Islet precursor cell (in vitro differentiated cells): ENCODE results near the gene HMGXB3.

Source experiments
- DNase-seq: peaks from one replicate; pipeline ENCODE4 v3.0.0-alpha.2; 2018

Gene HMGXB3

DNA sequence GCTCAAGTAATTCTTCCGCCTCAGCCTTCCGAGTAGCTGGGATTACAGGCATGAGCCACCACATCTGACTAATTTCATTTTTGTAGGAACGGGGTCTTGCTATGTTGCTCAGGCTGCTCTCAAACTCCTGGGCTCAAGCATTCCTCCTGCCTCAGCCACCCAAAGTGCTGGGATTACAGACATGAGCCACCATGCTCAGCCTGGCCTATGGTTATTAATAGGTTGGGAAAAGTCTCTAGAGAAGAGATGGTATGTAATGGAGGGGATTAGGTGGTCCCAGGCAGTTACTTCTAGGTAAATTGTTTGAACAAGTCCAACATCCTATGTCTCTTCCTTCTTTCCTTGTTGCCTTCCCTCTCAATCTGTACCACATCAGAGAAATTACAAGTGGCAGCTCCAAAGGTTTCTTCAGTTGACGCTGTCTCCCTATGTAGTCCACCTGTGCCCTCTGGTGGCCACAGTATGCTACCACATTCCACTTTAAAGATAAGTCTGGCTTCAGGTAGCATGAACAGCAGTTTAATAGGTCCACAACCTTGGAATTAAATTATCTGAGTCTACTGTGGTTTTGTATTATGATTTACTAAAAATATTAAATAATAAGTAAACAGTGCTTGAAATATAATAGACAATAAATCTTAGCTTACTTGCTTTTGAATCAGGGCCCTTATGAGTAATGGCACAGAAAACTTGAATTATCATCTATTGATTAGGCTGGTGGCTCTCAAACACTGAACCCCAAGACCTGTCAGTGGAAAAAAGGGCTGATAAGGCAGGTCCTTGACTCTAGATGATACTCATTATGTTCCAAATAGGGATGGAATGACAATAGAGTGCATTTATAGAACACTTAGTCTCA, 9.8 kb upstream of the HMGXB3 start:
- DNase-seq = peak; percentile 79

DNA sequence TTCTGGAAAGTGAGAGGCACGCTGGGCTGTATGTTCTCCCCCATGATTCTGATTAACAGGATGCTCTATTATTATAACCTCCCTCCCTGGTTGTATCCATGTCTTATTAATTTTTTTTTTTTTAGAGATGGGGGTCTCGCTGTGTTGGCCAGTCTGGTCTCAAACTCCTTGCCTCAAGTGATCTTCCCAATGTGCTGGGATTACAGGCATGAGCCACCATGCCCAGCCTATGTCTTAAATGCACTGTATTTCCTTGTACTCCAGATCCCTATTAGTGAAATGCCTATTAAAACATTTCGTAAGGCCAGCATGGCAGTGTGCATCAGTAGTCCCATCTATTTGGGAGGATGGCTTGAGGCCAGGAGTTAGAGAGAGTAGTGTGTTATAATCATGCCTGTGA, 7.1 kb upstream of the HMGXB3 start:
- no peak for DNase-seq

DNA sequence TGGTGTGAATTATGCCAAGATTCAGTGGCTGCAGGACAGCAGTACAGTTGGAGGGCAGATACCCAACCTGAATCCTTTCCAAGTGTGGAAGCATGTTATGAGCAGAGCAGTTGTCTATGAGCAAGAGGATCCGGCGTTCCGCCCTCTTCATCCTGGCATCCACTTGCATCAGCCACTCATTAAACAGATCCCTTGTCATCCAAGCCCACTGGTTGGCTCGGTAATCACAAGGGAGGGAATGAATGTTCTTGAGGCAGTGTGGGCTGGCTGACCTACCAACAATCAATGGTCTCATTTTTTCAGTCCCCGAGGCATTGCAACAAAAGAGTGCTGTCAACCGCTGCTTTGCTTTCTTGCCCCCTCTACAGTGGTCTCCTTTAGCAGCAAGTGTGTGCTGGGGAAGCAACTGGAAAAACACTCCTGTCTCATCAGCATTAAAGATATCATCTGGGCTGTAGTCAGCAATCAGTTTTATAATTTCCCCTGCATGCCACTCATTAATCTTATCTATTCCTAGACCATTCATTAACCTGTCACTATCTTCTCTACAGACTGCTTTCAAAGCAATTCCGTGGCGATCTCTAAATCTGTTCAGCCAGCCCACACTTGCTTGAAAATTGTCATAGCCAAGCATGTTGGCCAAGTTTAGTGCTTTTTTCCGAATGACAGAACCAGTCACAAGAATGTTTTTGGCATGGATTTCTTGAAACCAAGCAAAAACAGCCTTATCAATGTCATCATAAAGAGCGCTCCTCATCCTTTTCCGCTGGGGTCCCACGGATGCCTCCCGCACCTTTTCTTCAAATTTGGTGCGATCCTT, 4.9 kb upstream of the HMGXB3 start:
- DNase-seq = no peak

DNA sequence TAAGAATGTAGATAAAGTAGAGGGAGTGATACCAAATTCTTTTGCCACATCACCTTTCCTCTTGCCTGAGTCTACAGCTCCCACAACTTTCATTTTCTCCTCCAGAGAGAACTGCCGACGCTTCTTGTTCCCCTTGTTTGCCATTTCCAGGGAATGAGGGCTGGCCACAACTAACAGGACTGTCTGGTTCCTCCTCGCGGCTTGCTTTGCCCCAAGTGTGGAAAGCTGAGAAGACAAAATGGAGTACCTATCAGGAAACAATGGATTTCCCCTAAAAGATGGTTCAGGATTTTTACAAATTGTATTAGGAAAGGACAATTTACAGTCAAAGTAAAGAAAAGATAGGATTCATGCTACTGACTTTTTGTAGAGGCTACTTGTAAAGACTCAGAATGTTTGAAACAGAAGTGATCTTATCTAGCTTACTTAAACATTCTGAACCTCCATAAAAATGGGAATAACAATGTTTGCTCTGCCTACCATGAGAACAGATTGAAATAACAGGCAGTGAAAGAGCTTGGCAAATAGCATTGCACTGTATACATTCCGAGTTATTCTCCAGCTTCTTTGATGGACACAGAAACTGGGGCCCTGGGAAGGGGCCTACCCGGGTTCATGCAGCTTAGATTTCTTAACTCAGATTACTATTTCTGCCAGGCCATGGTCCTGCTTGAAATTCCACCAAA, 4.2 kb upstream of the HMGXB3 start:
- no peak for DNase-seq

DNA sequence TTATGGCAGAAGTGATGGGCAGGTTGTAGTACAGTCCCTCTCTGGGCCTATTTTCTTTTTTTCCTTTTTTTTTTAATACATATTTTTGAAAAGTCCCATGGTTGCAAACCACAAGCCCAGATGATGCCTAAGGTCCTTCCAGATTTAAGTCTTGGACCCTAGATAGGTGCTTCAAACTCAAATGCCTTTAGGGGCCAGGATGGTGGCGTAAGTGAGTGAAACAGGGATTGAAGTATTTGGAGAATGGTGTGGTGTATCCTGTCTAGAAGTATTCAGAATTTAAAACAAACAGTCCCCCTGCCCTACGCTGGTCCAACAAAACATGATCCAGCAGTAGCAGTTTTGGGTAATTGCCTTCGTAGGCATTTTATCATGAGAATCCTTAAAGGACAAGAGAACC, 2.3 kb upstream of the HMGXB3 start:
- DNase-seq = no peak

DNA sequence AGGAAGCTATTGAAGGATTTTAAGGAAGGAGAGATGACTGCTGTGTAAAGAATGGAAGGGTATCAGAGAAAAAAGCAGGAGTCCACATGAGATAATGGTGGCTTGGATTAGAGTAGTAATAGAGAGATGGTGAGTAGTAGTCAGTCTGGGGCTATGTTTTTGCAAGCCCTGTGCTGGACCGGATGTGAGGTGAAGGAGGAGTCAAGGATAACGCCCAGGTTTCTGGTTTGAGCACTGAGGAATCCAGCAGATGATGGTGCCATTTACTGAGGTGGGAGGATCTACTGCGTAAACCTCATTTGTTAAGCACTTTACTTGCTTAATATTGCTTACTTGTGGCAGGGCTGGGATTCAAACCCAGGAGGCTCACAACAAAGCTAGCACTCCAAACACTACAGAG, 1.2 kb upstream of the HMGXB3 start:
- no peak for DNase-seq

DNA sequence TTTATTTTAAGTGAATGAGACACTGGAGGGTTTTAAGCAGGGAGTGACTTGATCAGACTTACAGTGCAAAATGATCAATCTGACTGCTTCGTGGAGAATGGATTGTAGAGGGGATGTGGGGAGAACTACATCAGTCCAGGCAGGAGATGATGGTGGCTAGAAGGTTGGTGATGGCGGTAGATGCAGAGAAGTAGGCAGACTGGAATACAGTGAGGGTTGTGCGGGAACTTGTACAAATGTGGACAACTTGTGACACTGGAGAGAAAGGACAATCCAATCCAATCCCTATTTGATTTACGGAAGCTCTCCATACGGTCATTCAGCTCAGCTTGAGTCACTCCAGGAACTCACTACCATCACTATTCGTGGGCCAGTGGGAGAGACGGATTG, 678 bp upstream of the HMGXB3 start:
- DNase-seq = no peak

DNA sequence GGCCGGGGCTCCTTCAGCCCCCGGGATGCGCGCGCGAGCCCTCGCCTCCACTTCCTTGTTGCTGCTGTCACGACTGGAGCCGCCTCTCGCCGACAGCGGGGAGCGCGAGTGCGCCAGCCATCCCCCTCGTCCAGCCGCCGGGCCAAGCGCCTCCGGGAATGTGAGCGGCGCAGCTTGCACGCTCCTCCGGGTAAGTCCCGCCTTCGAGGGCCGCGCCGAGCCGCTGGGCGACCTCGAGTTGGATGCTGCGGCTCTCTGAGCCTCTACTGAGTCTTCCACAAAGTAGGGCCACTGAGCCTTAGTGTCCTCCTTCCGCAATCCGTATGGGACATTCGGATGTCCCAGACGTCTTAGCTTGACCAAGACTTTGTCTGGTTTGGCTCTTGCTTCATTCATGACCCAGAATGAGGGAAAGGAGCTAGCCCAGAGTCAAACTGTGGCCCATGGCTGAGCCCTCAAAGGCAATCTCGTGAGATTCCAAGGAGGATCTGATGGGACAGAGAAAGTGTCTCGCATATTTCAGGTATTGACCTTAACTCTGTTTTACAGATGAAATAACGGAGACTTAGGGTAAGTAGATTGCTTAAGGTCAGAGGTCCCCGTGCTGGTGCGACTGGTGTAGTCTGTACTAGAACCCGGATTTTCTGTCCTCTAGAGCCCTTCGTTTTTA, 586 bp downstream of the HMGXB3 start:
- DNase-seq = peak; percentile 73

DNA sequence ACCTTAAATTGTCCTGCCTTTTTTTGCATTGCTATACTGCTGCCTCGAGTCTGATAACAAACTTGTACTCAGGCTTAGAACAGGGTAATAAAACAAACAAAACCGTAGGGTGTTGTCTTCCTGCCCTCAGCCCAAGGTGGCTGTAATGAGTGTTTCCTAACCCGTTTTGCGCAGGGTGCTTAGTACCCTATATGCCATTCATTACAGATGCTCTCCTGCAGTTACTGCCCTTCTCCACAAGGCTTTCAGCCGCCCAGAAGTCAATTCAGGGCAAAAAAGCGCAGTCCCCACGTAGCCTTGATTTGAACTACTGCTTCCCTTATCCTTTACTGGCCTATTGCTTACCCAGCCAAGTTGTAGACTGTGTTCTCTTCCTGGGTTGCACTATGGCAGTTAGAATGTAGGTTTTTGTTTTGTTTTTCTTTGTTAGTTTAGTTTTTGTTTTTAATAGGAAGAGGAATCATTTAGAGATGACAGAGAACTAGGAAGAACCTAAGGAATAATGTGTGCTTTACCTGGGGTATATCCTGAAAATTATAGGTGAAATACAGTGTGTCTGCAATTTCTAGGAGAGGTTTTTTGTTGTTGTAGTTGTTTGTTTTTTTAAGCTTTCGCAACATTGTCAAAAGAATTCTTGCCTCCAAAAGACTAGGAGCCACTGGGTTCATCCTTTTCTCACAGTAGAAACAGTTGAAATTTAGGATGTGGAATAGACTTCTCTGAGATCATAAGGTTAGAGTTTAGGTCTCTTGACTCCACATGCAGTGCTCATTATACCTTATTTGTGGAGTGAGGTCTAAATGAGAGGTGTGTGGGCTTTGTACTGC, 1.3 kb downstream of the HMGXB3 start:
- peak; percentile 81 for DNase-seq

DNA sequence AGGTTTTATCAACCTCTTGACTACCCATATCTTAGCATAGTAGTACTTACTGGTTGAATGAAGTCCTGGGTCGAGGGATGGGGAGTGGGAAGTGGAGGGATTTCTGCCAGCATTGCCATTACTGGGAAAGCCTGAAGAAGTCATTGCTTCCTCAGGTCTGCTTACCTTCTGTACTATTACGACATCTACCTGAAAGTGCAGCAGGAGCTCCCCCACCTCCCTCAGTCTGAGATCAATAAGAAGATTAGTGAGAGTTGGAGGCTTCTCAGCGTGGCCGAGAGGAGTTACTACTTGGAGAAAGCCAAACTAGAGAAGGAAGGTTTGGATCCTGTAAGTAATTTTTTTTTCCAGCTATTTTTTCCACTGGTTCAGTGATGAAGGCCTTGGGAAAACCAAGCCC, 5.8 kb downstream of the HMGXB3 start:
- no peak for DNase-seq

DNA sequence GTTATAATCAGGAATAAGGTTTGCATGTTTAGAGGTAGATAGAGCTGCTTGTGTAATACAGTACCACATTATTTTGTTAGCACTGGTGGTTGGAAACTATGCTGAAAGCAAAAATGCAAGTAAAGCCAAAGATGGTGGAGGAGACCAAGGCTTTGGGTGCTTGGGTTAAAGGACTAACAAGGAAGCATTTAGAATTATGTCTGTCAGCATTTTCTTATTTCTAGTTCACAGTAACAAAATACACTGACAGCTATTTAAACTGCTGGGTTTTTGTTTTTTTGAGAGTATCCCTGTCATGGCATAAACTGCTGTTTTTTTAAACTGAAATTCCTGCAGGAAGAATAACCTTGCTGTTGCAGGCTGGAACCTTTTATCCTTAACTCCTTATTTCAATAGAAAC, 6.5 kb downstream of the HMGXB3 start:
- DNase-seq = no peak

DNA sequence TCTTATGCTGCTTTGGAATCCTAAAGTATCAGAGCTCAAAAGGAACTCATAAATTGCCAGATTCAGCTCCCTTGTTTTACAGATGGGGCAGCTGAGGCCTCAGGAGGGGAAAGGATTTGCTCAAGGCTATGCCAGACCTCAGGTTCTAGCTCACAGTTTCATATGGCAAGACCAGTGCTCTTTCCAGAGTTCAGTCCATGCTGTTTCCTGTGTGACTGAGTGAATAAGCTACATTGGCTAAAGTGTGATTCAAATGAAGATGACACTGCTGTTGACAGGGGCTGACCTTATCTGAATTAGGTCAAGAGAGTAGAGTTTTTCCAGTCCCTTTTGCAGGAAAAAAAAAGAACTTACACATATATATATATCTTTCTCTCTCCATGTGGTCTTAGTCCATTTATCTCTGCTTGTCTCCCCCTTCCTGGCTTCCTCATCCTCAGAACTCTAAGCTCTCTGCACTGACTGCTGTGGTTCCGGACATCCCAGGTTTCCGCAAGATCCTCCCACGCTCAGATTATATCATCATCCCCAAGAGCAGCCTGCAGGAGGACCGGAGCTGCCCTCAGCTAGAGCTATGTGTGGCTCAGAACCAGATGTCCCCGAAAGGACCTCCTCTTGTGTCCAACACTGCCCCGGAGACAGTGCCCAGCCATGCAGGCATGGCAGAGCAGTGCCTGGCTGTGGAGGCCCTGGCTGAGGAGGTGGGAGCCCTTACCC, 9.3 kb downstream of the HMGXB3 start:
- no peak for DNase-seq

DNA sequence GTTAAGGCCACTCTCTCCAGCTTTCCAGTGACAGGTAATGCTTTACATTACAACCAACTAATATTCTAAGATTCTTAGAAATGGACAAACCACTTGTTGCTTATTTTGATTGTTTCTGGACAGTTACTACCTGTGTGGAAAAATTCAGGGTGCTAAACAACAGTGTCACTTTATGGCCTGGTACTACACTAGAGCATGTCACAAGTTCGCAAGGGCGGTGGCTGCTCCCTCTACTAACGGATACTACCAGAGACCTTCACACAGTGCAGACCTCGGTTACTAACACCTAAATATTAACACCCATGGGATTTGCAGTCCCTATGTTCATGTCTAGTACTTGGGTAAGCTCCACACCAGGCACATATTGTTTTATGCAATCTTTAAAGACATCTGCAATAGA, 13.4 kb downstream of the HMGXB3 start:
- no peak for DNase-seq

DNA sequence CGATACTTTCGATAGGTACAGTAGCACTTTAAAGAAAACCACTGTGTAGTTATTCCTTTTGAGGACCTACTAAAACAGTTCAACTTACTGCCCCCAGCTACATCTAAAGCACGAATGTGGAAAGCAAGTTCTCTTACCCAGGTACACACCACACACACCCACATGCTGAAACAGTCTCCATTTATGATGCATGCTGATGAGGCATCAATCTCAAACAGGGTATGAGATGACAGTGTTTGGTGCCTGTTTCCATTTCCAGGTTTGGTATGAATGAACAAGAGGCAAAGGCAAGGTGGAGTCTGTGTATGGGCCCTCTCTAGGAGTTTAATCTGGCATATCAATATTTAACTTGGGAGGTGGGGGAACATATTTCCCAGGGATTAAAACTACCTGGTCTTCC, 13.9 kb downstream of the HMGXB3 start:
- DNase-seq = no peak

DNA sequence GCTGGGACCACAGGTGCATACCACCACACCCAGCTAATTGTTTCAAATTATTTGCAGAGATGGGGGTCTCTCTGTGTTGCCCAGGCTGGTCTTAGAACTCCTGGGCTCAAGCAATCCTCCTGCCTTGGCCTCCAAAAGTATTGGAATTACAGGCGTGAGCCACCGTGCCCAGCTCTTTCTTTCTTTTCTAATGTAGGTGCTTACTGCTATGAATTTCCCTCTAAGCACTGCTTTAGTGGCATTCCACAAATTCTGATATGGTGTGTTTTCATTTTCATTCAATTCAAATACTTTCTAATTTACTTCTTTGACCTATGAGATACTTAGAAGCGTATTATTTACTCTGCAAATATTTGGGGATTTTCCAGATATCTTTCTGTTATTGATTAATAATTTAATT, 14.9 kb downstream of the HMGXB3 start:
- no peak for DNase-seq

DNA sequence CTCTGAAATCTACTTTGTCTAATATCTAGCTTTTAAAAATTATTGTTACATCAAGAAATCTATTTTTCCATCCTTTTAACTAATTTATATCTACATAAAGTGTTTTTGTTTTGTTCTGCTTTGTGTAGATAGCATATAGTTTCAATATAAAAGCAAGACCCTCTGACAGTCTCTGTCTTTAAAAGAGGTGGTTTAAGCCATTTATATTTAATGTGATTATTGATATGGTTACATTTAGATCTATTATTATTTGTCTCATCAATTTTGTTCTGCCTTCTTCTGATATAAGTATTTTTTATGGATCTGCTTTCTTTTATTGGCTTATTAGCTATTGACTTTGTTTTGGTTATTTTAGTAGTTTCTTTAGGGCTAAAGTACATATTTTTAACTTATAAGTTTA, 16.0 kb downstream of the HMGXB3 start:
- no peak for DNase-seq

DNA sequence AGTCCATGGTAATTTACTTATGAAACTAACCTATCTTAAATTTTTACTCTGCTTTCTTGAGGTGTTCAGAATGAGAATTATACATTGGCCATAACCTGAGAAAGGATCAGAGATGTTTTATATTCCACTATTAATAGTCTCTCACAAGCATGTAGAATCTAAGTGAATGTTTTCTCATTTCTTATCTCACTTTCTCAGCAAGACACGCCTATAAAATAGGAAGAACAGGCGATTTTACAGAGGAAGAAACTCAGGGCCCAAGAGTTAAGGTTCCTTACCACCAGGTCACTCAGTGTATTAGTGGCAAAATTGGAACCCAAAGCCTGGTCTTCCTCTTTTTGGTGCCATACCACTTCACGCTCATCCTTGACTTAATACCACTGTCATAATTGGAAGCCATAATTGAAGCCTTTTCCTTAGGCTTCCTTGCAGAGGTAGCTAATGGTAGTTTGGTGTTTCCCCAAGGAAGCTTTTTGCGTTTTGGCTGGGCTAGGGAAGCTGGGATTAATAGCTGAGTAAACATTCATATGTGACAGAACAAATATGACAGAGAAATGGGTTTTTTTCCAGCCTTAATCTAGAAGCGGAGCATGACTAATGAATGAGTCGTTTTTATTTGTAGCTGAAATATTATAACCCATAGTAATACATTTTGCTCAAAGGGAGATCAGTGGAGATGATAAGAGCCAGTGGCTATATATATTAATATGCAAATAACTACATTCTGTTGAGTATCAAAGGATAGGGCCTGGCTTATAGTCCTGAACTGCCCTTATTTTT, 16.9 kb downstream of the HMGXB3 start:
- no peak for DNase-seq

DNA sequence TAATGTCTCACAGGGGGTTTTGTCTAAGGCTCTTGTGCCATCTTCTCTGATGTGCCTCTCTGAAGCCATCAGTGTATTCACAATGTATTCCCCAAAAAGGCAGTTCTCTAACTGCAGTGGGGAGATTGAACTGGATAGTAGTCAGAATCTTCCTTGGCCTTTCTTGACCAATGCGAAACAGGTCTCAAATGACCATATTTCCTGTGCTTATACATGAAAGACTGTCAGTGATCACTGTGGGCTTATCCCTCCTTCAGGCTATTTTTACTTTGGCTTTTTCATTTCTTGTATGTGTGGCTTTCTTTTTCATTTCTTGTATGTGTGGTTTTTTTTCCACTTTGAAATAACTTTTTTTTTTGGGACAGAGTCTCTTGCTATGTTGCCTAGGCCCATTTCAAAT, 19.7 kb downstream of the HMGXB3 start:
- no peak for DNase-seq

DNA sequence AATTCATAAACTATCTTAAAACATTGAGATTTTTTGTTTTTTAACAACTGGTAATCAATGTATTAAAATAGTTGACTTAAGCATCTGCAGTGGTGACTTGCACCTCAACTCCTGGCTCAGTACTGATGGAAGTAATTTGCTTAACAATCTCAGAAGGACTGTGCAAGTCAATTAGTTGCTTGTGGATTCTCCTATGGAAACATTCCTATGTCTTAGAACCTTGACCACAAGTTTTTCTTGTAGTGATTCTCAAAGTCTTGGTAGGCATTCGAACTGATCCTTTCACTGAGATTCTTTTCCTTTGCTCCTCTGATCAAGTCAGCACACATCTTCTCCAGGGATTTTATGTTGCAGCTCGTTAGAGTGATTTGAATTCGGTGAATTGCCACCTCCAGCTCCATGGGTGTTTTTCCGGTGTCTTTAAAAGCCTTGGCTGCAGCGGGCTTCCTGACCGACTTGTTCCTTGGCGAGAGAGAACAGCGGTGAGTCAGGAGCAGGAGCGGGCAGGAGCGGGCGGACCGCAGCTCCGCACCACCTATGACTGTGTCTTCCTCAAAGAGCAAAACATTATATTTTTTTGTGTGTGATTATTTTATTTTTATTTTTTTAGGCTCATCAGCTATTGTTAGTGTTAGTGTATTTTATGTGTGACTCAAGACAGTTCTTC, 21.1 kb downstream of the HMGXB3 start:
- DNase-seq = peak; percentile 60

DNA sequence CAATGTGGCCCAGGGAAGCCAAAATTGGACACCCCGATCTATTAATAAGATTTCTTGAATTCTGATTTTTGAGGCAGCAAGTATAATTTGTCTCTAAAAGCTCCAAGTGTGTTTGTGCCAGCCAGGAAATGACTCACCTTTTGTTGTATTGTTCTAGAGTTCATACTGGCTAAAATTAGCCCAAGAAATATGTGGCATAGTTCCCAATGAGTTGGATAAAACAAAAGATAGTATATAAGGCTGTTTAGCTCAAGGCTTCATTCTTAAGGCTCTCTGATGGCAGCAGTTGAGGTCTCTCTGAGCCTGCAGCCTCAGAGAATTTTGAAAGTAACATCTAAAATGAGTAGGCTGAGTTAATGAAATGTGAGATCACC, 21.6 kb downstream of the HMGXB3 start:
- DNase-seq = no peak
